Endothelial cell of umbilical vein (primary cell): ENCODE measurements around the gene HHATL.

Source experiments
- EZH2 ChIP-seq: IDR thresholded peaks from 2 replicates; pipeline ENCODE4 v1.6.1; 2012; ENCODE audit warnings: borderline replicate concordance, low read depth, mild to moderate bottlenecking, moderate library complexity, low read length, inconsistent platforms; ENCODE audit not compliant: severe bottlenecking
- POLR2A ChIP-seq: IDR thresholded peaks from 2 replicates; pipeline ENCODE4 v1.6.1; 2012; ENCODE audit warnings: low read depth, mild to moderate bottlenecking, control low read depth, low read length
- POLR2AphosphoS5 ChIP-seq: IDR thresholded peaks from 2 replicates; pipeline ENCODE4 v1.6.1; 2012; ENCODE audit warnings: low read depth, mild to moderate bottlenecking, control low read depth, low read length, moderate library complexity; ENCODE audit not compliant: insufficient read depth
- TF ChIP-seq, protein P1 (sequence below), 2 donors: IDR thresholded peaks; 1 replicate in 1 of 2; 2 replicates in 1 of 2; pipeline ENCODE4 v1.5.1; 2011; ENCODE audit warnings: low read length in 2 of 2, mild to moderate bottlenecking in 2 of 2, moderate library complexity in 2 of 2, control low read depth in 1 of 2, inconsistent platforms in 1 of 2, low read depth in 1 of 2; ENCODE audit not compliant: insufficient read depth in 1 of 2; ENCODE audit errors: extremely low read depth in 1 of 2
- TF ChIP-seq, protein P2 (sequence below): IDR thresholded peaks from 2 replicates; pipeline ENCODE4 v1.6.1; 2011; ENCODE audit not compliant: insufficient read depth, insufficient read length

DNA sequence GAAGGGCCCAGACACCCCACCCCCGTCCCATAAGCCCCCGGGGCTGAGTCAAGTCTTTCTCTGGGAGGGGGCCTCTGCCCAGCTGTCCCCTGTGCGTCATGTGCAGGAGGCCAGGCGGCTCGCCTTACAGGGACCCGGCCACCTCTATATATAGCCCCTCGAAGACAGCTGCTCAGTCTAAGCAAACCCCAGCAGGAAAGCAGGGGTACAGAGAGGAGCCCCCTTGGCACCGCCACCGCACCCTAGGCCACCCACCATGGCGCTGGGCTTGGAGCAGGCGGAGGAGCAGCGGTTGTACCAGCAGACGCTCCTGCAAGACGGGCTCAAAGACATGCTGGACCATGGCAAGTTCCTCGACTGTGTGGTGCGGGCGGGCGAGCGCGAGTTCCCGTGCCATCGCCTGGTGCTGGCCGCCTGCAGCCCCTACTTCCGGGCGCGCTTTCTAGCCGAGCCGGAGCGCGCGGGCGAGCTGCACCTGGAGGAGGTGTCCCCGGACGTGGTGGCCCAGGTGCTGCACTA lies 17.2 kb downstream of the HHATL start, which contains the start of gene KLHL40:
- TF ChIP-seq POLR2A (no peak), EZH2 (peak; percentile 62), POLR2AphosphoS5 (no peak)
- TF ChIP-seq, protein P1, sequence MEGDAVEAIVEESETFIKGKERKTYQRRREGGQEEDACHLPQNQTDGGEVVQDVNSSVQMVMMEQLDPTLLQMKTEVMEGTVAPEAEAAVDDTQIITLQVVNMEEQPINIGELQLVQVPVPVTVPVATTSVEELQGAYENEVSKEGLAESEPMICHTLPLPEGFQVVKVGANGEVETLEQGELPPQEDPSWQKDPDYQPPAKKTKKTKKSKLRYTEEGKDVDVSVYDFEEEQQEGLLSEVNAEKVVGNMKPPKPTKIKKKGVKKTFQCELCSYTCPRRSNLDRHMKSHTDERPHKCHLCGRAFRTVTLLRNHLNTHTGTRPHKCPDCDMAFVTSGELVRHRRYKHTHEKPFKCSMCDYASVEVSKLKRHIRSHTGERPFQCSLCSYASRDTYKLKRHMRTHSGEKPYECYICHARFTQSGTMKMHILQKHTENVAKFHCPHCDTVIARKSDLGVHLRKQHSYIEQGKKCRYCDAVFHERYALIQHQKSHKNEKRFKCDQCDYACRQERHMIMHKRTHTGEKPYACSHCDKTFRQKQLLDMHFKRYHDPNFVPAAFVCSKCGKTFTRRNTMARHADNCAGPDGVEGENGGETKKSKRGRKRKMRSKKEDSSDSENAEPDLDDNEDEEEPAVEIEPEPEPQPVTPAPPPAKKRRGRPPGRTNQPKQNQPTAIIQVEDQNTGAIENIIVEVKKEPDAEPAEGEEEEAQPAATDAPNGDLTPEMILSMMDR (IDR thresholded peaks at IDR 0.05; ENCODE audit: extremely low read depth in 1 of 2, insufficient read depth in 1 of 2, low read depth in 1 of 2, low read length in 2 of 2) = no peak
- TF ChIP-seq, protein P2, sequence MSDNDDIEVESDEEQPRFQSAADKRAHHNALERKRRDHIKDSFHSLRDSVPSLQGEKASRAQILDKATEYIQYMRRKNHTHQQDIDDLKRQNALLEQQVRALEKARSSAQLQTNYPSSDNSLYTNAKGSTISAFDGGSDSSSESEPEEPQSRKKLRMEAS = no peak
